ENCODE data around the gene TNFRSF1A.

- TF ChIP-seq POLR2AphosphoS2 (conservative IDR thresholded peaks at IDR 0.05; ENCODE audit: low read length) (no peak), REST (IDR thresholded peaks at IDR 0.05) (no peak), SMC3 (IDR thresholded peaks at IDR 0.05) (no peak), HOXB5 (CRISPR knock-in tag; IDR thresholded peaks at IDR 0.05) (no peak), CHD2 (IDR thresholded peaks at IDR 0.05; ENCODE audit: low read length, partially characterized antibody) (no peak), HEYL (CRISPR knock-in tag; IDR thresholded peaks at IDR 0.05) (no peak), MAZ (IDR thresholded peaks at IDR 0.05; ENCODE audit: borderline replicate concordance, low read depth, low read length) (no peak), RFX5 (IDR thresholded peaks at IDR 0.05) (no peak), HMGXB4 (CRISPR knock-in tag; IDR thresholded peaks at IDR 0.05; ENCODE audit: borderline replicate concordance) (no peak), BCL3 (IDR thresholded peaks at IDR 0.05) (no peak), CTCF (IDR thresholded peaks at IDR 0.05) (no peak), EP300 (IDR thresholded peaks at IDR 0.05) (no peak)
Observed at GRCh38 chr12:6322969-6323339, 18.9 kb downstream of the TNFRSF1A start.
